Ramos (cell line): Measurements from ENCODE around the gene FGF14.

Source experiments
- in situ Hi-C: fragments of 300-500 bp; cut with MboI; formaldehyde crosslinking; loops from one replicate; pipeline ENCODE4 v1.14.3; 2022; ENCODE audit warnings: low sequenced_read_pairs; ENCODE audit not compliant: unreplicated experiment

FGF14 gene

DNA sequence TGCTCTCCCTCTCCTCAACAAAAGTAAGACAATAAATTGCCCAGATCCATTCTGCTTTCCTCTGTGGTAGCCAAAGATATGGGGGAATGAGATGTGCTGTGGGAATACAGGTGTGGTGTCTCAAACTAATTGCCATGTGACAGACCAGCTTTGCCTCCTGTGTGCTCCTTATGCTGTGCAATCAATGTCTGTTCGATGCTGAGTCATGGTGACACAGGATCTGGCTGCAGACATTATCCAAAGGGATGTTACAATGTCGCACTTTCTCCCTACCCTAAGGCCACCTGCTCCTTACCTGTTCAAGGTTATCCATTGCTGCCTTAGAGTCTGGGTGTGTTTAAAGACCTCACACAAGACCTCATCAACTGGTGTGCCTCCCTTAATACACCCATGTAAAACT is 32.5 kb downstream of the FGF14 start:
- in situ Hi-C loops = no loop called here

DNA sequence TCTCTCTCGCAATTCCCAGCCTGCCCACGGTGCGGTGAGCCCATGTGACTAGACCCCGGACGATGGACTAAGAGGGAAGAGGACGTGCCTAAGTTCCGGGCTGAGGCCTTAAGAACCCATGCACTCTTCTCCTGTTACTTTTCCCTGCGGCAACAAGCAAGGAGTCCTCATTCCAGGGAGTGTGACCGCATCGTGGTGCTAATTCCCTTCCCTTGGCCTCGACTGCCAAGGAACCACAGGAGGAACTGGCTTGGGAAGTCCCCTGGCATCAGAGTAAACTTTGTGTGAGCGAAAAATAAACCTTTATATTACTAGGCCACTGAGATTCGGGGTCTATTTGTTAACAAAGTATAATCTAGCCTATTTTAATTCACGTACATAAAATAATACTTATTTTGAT is 34.0 kb downstream of the FGF14 start:
- in situ Hi-C loops = no loop called here

DNA sequence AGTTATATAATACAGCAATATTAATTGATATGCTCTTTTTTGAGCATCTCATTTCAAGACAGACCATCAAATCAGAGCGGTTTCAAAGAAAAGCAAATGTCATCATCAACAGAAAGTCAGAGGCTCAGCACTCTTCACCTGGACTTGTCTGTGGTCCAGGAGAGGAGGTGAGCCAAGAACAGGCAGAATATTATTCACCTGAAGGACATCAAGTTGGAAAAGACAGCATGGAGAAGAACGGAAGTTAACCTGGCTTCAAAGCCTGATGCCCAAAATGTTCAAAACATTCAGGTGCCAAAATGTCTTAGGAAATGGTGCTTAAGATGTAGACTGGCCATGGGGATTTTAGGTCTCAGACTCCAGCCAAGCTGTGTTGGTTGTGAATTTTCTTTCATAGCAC is 40.7 kb downstream of the FGF14 start:
- in situ Hi-C loops = no loop called here

DNA sequence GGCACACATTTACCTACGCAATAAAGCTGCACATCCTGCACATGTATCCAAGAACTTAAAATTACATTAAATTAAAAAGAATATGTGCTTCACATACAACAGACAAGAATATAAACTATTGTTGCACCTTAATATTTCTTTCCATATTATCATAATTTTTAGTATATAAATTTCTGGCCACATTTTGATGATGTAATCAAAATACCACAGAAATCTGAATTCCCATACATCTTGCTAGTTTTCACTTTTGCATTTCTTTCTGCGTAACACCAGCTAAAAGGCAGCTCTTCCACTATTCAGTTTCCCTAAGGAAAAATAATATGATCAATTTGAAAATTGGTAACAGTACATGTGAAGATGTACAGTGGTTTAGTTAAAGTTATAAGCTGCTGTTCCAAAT is 42.6 kb downstream of the FGF14 start:
- in situ Hi-C loops = no loop called here

DNA sequence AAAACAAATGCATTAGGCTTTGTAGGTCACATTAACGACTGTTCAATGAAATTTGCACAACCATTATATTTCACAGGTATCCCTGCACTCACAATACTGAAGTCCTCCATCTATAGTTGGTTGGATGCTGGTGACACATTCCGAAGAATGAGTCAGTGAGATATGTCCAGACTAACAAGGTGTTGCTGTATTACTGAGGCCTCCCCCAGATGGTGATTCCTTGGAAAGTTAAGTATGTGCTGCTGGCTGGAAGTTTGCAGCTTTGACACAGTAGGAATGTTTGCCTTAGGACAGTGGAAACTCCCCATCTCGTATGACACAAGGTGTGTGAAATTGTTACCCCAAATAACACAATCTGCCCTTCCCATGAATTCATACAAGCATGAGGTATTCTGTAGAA is 46.6 kb downstream of the FGF14 start:
- in situ Hi-C loops = no loop called here

DNA sequence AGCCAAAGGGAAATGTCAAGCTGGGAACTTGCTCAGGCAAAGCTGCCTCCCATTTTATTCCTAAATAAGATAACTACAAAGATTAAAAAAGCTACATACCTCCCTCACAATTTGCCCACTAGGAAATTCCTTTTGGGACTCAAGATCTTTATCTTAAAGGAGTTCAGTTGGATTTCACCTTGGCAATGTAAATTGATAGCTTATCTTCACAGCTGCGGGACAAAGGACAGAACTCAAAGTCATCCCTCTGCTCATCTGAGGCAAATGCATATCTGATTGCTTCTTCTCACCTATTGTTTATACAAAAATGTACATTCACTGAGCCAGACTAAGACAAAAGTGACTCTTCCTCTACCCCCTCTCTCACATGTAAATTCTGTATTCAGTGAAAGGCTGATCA is 47.8 kb downstream of the FGF14 start:
- in situ Hi-C loops = no loop called here

DNA sequence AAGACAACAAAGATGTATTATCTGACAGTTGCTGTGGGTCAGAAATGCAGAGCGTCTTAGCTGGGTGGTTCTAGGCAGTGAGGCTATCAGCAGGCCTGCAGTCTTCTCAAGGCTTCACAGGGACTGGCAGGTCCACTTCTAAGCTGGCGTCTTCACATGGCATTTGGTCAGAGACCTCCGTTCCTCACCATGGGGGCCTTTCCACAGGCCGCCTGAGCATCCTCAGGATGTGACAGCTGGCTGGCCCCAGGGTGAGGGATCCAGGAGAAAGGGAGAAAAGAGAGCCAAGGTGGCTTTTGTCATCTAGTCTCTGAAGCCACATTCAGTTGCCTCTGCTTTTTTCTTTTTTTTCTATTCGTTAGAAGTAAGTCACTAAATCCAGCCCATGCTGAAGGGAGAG is 50.3 kb downstream of the FGF14 start:
- in situ Hi-C loops = no loop called here

DNA sequence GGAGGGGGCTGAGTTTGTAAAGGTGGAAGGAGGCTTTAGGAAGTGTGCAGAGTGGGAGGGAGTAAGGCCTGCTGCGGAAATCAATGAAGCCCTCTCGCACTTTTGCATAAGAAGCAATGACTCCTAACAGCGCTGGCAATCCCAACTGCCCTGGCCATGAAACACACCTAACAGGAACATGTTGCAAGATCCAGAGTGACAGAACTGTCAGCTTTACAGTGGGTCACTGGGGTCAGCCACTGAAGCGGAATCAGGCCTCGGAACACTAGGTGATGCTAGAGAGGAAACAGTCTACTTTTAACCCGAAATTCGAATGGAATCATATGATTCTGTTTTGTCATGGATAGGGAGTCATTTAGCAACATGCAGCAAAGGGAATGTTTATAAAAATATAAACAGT is 54.4 kb downstream of the FGF14 start:
- in situ Hi-C loops = no loop called here

DNA sequence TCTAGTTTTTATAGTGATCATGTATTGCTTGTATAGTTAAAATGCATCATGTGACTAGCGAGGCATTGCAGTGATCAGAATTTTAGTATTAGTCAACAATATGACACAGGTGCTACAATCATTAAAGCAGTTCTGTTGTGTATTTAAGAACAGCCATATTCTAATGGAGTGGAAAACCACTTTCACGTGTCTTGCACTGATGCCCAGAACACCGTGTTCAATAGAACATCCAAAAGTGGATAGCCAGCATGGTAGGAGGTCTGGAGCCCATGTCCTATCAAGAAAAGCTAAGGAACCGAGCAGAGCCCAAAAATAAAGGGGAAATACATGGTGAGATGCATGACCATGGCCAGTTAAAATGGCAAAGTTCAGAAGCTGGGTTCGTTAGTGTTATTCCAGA is 55.1 kb downstream of the FGF14 start:
- in situ Hi-C loops = no loop called here

DNA sequence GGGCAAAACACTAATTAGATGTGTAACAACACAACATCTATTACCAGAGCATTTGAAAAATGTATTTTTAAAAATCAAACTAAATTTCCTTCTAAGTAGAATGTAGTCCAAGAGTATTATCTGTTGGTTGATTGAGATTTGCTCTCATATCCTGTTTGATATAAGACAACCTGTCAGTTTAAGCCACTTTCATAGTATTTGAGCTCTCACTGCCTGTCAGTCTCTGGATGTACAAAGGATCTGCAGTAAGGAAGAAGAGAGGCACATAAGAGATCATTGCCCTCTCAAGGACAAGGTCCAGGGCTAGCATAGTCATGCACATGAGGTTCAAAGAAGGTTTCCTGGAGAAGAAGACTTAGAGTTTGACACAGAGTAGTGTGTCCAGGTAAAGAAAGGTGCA is 57.4 kb downstream of the FGF14 start:
- in situ Hi-C loops = no loop called here

DNA sequence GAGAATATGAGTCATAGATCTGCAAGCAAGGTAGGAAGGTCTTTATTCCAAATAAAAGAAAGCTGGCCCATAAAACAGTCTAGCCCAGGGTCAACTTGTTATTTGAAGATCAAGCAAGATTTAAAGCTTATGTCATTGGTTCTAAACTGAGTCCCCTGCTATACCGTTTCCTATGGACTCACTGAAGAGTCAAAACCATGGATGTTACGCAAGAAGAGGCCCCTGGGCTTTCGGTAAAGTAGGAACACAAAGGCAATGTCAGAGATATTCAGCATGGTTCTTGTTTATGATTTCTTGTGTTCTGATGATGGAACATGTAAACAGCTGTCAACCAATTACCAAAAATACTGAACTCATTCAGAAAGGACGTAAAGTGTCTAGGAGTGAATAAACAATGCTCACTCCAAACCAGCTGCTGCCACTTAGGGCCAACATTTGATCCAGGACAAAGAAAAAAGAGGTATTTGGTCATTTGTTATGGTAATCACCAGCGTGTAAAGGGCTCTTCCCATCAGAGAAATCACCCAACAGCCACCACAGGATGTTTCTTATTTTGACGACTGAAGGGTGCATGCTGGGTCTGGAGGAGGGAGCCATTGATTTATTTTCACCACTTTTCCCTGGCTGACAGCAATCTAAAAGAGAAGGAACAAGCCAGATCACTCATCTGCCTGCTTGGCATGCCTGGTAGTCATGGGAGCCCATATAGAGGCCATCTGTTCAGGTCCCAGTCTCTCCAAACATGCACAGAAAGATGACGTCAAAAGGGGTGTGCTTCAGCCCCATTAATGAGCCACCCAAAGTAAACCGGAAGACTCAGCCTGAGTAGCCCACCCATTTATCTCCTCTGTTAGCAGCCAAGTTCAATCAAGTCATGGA is 68.3 kb downstream of the FGF14 start:
- in situ Hi-C loops = no loop called here

DNA sequence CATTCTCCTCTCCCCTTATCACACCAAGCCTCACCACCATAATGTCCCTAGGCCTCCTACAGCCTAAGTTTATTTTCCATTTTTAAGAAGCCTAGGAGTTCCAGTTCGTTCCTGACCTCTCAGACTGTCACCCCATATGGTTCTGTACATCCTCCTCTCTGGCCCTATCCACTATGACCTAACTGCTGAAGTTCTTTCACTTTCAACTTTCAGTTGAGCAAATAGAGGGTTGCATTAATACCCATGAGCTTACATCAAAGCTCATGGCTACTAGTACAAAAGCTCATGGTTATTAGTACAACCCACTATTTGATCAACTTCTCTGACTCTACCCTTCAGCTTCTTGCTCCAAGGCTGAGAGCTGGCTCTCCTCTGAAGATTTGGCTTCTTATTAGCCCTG is 72.9 kb downstream of the FGF14 start:
- in situ Hi-C loops = no loop called here

DNA sequence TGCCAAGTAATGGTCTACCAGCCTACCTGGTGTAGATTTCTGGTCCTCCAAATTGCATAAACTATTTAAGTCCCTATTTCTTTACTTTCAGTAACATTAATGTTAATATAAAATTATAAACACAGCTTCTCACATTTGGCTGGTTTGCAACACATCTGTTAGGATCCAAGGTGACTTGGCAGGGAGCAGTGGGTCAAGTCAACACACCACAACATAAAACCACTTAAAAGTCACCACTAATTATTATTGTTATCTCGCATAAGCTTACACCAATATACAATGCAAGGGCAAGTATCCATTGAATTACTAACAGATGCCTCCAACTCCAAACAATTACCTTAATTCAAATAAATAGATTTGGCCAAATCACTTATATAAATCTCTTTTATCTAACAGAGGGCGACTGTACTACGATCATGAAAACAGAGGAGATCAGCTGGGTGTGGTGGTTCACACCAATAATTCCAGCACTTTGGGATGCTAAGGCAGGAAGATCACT is 74.7 kb downstream of the FGF14 start:
- in situ Hi-C loops = no loop called here

DNA sequence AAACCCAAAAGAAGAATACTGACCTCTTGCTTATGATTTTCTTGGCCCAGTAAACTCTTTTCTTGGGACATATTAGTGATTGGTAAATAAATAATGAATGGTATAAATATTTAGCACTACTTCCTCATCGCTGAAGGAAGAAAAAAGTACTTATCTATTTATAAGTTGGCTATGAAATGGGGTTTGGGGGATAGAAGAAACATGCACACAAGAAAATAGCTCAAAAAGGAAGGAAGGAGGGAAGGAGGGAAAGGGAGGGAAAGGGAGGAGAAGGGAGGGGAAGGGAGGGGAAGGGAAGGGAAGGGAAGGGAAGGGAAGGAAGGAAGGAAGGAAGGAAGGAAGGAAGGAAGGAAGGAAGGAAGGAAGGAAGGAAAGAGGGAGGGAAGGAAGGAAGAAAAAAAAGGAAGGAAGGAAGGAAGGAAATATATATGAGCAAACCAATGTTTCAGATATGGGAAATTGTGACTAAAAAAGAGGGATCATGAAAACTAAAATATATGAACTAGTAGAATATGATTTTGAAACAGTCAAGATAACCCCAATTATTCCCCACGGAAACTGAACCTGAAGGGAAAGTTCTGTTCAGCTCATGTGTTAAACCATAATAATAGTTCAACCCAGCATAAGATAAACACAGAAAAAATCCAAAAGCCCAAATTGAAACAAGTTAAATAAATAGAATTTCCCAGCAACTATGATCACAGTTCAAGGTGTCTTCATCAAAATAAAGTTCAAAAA is 75.3 kb downstream of the FGF14 start:
- in situ Hi-C loops = no loop called here

DNA sequence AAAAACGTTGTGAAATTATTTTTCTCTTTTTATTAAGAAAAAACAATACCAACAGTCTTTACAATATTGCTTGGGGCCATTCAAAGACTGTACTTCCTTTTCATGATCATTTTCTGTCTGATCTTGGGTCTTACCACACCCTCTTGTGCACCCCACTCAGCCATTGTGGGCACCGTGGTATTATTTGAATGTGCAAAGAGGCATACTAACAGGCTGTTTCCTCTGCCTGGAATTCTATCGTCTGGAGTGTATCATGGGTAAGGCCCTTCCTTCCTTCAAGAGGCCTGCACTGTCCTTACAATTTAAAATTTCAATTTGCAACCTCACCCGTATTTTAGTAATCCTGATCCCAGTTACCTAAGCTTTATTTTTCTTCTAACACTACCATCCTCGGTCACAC is 76.5 kb downstream of the FGF14 start:
- in situ Hi-C loops = no loop called here

DNA sequence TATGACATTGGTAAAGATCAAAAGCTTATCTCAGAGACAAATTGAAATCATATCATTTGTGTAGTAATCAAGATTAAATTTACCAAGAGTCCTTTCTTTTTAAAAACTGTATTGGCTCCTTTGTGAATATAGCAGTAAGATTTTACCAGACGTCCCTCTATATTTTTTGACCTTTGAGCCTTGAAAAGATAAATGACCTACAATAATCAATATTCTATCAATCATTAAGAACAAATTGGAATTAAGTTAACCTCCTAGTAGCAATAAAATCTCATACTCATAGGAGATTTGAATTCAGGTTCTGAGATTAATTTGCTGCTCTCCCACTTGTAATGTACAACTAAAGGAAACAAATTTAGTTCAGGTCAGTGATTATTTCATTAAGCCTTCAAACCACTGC is 78.3 kb downstream of the FGF14 start:
- in situ Hi-C loops = no loop called here

DNA sequence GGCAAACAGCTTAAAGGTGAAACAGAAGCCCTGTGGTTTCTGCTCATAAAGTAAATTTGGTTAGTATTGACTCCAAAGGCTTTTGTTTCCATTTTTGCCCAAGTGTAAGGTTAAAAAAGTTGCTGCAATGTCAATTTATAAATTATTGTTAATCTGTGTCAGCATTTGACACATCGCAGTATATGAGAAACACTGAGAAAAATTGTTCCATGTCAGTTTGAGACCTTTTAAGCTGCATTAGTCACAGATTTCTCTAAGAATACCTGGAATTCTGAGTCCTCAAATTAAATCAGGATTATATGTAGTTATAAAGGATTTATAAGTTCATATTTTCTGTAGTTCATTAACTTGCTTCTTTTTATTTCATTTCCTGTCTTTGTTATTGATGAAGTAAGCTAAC is 78.8 kb downstream of the FGF14 start:
- in situ Hi-C loops = no loop called here

DNA sequence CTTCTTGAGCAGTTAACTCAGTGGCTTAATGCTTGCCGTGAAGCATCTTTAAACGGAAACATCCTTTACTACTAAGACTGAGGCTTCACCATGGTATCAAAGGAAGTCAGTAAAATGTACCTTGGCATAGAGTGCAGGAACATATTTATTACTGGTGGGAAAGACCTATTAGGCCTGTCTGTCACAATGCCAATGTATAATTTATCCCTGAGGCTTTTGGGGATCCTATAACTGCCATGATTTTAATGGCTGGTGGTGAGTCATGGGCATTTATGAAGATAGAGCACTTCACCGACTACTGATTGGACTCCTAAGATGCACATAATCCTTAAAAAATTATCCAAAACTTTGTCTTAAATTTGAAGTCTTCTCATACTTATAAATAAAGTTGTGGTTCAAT is 79.6 kb downstream of the FGF14 start:
- in situ Hi-C loops = no loop called here

DNA sequence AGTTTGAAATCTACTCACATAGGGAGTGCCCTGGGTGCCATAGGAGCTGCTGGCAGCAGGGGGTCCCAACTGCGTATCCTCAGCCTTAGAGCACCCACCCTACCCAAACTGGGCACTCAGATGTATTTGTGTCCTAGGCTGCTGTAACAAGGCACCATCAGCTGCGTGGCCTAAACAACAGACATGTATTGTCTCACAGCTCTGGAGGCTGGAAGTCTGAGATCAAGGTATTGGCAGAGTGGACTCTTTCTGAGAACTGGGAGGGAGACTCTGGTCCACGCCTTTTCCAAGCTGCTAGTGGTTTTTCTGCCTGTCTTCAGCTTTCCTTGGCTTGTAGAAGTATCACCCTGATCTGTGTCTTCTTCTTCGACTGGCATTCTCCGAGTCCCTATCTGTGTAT is 83.6 kb downstream of the FGF14 start:
- in situ Hi-C loops = no loop called here

DNA sequence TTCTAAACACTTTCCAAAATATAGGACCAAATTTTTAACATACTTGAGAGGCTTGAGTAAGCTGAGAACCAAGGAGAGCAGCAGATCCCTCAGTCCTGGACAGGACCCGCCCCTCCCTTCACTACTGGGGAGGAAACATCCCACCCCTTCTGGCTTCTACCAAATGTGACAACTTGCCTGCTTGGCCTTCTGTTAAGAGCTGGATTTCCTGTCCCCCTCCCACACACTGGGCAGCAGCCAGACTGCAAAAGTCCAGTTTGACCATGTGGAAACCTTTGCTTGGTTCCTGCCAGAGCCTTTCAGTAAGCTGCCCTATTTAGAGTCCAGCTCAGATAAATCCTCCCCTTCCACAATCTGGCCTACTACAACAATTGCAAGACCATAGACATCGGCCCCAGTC is 84.3 kb downstream of the FGF14 start:
- in situ Hi-C loops = no loop called here

DNA sequence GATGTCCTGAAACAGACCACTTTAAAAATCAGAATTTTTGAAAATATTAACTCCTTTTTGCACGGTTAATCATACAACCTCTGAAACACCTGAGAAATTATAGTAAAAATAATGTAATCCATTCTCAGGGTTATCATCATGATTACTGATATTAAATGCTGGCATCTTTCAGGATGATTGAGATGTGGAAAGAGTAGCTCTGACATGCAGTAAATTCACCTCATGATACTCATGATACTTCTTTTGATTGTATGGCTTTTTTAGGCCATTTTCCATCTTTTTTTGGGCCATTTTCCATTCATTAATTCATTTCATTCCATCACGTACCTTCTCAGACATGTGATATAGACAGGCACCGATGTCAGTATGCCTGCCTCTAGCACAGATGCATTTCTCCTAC is 85.1 kb downstream of the FGF14 start:
- in situ Hi-C loops = no loop called here

DNA sequence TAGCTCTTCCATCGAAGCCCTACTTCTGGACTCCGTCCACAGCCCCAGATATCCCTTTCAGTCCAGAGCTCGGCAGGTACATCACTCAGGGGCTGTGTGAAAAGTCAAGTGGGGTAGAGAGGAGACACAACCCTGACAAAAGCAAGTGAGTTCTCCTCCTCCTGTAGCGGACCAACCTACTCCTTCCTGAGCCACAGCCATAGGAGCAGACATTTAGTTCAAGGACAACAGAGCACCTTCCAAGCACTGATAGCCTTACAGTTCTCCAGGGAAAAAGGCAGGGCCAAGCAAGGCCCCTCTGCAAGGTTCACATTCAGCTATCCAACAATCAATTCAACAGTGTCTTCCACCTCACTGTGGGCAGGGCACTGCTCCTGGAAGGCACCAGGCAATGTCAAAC is 89.0 kb downstream of the FGF14 start:
- in situ Hi-C loops = no loop called here
